ENCODE data around the gene IL1RAP. TPM values are rescaled to one million over a fixed set of nuclear protein-coding genes. Genes with fewer than 3 reads are reported as not detected.
"Not testable (repeated sequence)": the region's sequence is repeated elsewhere in the genome, so short reads cannot be mapped to it uniquely, and the experiment has no call there.

The IL1RAP gene, protein sequence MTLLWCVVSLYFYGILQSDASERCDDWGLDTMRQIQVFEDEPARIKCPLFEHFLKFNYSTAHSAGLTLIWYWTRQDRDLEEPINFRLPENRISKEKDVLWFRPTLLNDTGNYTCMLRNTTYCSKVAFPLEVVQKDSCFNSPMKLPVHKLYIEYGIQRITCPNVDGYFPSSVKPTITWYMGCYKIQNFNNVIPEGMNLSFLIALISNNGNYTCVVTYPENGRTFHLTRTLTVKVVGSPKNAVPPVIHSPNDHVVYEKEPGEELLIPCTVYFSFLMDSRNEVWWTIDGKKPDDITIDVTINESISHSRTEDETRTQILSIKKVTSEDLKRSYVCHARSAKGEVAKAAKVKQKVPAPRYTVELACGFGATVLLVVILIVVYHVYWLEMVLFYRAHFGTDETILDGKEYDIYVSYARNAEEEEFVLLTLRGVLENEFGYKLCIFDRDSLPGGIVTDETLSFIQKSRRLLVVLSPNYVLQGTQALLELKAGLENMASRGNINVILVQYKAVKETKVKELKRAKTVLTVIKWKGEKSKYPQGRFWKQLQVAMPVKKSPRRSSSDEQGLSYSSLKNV
- total RNA-seq (ENCODE audit: low replicate concordance) = 8.1 and 14.6 TPM in 2 replicates

DNA sequence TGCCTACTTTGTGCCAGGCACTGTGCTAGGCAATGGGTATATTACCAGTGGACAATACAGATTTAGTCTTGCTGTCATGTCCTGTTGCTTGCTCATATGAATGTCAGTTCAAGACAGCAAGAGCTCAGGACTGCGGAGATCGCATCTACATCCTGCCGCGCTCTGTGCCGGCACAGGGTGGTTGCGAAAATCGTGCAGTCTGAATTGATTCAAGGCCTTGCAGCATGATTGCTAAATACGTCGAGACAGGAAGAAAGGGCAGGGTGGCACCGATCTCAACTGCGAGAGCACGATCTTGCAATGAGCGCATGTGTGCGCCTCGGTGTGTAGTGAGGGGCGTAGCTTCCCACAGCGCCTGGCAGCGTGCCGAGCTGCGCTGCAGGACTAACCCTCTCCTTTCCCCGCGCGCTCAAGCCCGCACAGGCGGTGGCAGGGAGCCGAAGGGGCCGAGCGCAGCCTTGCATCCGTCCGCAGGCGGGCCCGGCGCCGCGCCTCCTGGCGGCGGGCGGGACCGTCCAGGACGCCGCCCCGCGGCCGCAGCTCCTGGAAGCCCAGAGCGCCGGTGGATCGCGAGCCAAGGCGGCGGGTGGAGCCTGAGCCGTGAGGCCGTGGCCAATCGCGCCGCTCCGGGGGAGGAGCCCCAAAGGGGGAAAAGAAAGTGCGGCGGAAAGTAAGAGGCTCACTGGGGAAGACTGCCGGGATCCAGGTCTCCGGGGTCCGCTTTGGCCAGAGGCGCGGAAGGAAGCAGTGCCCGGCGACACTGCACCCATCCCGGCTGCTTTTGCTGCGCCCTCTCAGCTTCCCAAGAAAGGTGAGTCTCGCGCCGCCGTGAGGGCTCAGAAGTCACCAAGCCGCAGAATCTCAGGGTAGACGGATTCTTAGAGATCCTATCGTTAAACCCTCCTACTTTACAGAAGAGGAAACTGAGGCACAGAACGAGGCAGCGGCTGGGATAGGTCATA is at the start of gene IL1RAP:
TSS of gene IL1RAP (plus strand) at position 677 of the 962 bp plus-strand sequence. CDS start 50,205 bp downstream, outside the sequence.
- TF ChIP-seq, protein P1, sequence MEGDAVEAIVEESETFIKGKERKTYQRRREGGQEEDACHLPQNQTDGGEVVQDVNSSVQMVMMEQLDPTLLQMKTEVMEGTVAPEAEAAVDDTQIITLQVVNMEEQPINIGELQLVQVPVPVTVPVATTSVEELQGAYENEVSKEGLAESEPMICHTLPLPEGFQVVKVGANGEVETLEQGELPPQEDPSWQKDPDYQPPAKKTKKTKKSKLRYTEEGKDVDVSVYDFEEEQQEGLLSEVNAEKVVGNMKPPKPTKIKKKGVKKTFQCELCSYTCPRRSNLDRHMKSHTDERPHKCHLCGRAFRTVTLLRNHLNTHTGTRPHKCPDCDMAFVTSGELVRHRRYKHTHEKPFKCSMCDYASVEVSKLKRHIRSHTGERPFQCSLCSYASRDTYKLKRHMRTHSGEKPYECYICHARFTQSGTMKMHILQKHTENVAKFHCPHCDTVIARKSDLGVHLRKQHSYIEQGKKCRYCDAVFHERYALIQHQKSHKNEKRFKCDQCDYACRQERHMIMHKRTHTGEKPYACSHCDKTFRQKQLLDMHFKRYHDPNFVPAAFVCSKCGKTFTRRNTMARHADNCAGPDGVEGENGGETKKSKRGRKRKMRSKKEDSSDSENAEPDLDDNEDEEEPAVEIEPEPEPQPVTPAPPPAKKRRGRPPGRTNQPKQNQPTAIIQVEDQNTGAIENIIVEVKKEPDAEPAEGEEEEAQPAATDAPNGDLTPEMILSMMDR (IDR thresholded peaks at IDR 0.05; ENCODE audit: insufficient read depth, low read length) = peak; percentile 36
- peak; percentile 89 for DNase-seq (ENCODE audit: low read depth)
- H3K4me3 ChIP-seq (ENCODE audit: low read depth, low read length) = peak within 1 kb of the TSS; percentile 85

DNA sequence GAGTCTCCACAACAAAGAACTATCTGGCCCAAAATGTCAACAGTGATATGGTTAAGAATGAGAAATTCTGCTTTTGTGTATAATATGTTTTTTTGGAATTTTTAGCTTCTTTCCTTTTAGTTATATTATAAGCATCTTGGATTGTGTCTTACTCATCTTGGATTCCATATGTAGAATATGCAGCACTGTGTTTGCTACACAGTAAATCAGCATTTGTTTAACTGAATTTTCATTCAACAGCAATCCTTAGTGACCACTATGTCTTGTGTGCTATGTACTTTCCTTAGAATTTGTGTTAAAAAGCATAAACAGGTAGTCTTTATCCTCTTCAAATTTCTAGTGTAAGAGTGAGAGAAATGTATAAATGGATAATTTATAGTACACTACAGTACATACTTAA is 46.0 kb upstream of the IL1RAP start:
- DNase-seq (ENCODE audit: low read depth) = no peak
- no peak overlapping the region for H3K4me3 ChIP-seq (ENCODE audit: low read depth, low read length)
- TF ChIP-seq, protein P1 (IDR thresholded peaks at IDR 0.05; ENCODE audit: insufficient read depth, low read length) = no peak

DNA sequence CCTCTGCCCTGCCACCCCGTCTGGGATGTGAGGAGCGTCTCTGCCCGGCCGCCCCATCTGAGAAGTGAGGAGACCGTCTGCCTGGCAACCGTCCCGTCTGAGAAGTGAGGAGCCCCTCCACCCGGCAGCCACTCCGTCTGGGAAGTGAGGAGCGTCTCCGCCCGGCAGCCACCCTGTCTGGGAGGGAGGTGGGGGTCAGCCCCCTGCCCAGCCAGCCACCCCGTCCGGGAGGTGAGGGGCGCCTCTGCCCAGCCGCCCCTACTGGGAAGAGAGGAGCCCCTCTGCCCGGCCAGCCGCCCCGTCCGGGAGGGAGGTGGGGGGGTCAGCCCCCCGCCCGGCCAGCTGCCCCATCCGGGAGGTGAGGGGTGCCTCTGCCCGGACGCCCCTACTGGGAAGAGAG is 40.6 kb upstream of the IL1RAP start:
- not testable (repeated sequence) for H3K4me3 ChIP-seq (ENCODE audit: low read depth, low read length); DNase-seq (ENCODE audit: low read depth)

DNA sequence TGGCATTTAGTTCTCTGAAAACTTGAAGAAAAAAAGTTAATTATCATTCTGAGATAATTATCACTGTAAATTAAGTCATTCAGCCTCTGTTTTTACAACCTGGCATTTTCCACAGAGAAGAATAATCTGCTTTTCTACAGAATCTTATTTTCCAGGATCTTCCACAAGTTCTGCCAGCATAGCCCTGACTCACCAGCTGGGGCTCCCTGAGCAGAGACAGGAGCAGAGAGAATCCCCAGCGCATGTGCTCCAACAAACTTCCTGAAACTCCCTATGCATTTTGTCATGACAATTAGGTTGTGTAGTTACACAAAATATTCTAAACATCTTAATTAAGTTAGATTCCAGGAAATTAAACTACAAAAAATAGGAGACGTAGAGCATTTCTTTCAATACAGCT is 32.1 kb upstream of the IL1RAP start:
- no peak overlapping the region for H3K4me3 ChIP-seq (ENCODE audit: low read depth, low read length)
- TF ChIP-seq, protein P1 (IDR thresholded peaks at IDR 0.05; ENCODE audit: insufficient read depth, low read length) = peak; percentile 19
- DNase-seq (ENCODE audit: low read depth) = no peak

DNA sequence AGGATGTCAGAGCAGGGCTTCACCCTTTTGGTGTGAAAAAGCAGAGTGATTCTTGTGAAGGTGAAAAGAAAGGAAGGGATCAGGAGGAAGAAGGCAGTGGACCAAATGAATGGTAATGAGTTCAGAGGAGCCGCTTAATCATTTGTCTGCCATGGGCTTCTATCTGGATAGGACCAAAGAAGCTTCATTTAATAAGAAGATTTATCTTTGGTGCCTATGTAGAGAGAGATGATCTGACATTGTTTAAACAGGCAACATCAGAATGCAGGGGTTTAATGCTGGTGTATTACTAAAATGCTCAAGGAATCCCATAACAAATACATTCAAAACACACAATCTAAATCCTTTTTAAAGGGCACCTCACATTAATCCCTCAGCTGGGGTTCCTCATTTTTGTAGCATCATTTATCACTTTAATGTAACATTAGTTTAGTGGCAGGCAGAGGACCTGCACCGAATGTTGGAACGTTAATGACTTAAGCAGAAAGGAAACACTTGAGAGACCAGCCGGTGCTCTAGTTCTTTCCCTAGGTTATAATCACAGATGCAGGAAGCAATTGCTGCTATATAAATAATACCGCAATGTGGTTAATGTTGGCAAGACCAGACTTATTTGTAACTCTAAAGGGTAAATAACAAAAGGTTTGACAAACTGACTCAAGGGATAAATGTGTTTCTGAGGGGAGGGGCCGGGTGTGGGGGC is 27.9 kb upstream of the IL1RAP start:
- TF ChIP-seq, protein P1 (IDR thresholded peaks at IDR 0.05; ENCODE audit: insufficient read depth, low read length) = no peak
- H3K4me3 ChIP-seq (ENCODE audit: low read depth, low read length) = no peak overlapping the region
- no peak for DNase-seq (ENCODE audit: low read depth)

DNA sequence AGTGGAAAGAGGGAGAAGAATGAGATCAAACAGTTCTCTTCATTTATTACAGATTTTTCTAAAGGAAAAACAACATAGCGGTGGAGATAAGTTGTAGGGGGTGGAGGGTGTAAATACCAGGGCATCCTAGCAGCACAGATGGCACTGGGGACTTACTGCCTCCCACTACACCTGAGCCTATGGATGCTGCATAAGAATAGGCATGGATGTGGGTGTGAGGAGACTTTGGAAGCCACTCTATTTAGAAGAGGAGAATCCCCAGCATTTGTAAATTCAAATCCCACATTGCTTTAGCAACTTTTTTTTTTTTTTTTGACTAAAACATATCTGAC is 27.4 kb upstream of the IL1RAP start:
- no peak overlapping the region for H3K4me3 ChIP-seq (ENCODE audit: low read depth, low read length)
- TF ChIP-seq, protein P1 (IDR thresholded peaks at IDR 0.05; ENCODE audit: insufficient read depth, low read length) = no peak
- no peak for DNase-seq (ENCODE audit: low read depth)
